HG03558 (cell line): Measurements from ENCODE around the gene COL4A6.
"Not testable (repeated sequence)": the region's sequence is repeated elsewhere in the genome, so short reads cannot be mapped to it uniquely, and the experiment has no call there.

Experiments
- ATAC-seq: cut with Tn5 transposase; IDR thresholded peaks from one replicate; pipeline ENCODE4 v1.9.1; 2021; ENCODE audit warnings: moderate number of reproducible peaks; ENCODE audit not compliant: unreplicated experiment; ENCODE audit errors: extremely low read depth

COL4A6 gene

DNA sequence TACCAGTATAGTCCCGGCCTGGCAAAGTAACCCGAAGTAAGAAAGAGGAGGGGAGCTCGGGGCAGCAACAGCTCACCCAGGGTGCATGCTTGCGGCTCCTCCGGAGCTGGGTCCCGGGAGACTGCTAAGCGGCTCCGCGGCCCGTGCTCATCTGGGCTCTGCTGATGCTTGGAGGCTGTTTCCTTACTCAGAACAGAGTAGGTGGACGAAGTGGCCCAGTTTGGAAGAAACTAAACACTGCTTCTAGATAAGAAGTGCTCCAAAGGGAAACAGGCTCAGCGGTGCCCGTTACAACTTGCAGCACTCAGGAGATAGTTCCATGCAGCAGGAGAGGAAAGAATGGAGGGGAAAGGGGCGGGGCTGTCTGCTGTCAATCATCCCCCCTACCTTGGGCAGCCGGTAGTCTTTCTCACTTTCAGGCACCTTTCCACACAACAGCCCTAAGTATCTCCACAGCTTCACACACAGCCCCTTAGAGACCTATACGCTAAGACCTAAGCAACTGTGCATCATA is at the start of gene COL4A6:
Gene COL4A6, minus strand, starts transcription at position 313 of the 514 bp plus-strand sequence. Its CDS starts 226 bp downstream, at position 87.
- ATAC-seq = no peak

DNA sequence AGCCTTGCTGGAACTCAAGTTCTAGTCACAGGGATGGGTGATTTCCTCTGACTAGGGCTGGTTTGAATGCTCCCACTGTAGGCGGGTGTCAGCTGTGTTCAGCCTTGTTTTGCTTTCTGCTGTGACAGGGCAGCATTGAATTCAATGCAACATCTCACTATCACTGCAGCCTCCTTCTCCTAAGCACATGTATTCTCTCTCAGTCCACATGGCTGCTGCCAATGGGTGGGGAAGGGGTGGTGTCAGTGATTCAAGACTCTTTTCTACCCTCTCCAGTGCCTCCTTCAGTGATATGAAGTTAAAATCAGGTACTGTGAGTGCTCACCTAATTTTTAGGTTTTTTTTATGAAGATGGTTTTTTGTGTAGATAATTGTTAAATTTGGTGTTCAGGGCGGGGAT is 47.7 kb upstream of the COL4A6 start:
- no peak for ATAC-seq

DNA sequence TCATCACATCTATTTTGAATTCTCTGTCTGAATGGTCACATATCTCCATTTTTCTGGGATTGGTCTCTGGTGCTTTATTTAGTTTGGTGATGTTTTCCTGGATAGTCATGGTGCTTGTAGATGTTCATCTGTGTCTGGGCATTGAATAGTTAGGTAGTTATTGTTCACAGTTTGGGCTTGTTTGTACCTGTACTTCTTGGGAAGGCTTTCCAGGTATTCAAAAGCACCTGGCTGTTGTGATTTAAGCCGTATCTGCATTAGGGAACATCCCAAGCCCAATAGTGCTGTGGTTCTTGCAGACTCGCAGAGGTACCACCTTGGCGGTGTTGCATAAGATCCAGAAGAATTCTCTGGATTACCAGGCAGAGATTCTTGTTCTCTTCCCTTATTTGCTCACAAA is 46.0 kb upstream of the COL4A6 start:
- no peak for ATAC-seq

DNA sequence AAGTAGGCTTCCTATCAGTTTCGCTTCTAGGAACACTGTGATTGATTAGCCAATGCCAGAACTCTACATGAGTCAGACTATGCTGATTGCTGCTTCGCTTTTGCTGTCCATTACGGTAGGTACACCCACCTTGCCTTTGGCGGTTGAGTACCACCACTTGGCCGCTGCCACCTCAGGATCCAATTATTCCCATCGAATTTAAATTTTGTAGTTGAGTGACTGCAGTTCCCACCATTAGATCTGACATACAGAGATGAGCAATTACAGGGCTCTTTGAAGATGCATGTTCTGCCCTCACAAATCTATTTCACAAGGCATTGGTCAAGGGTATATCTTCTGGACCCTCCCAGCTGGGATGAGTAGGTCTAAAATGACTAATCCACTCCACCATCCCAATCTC is 43.3 kb upstream of the COL4A6 start:
- ATAC-seq = not testable (repeated sequence)

DNA sequence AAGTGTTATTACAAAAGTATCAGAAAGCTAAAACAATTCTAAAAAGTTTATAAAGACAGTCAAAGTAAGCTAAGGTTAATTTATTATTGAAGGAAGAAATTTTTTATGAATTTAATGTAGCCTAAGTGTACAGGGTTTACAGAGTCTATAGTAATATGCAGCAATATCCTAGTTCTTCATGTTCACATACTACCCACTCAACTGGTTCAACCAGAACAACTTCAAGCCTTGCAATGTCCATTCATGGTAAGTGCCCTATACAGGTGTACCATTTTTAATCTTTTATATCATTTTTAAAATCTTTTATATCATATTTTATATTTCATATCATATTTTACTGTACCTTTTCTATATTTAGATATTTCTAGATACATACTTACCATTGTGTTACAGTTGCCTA is 35.8 kb upstream of the COL4A6 start:
- no peak for ATAC-seq

DNA sequence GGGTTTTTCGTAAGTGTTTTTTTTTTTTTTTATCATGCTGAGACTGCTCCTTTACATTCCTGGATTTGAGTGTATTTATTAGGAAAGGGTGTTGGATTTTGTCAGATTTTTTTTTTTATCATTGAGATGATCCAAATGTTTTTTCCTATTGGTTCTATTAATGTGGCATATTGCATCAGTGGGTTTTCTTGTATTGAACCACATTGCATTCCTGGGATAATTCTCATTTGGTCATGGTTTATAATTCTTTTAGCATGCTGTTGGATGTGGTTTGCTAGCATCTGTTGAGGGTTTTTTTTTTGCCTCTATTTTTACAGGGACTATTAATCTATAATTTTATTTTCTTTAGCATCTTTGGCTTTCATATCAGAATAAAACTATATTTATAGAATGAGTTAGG is 30.3 kb upstream of the COL4A6 start:
- no peak for ATAC-seq

DNA sequence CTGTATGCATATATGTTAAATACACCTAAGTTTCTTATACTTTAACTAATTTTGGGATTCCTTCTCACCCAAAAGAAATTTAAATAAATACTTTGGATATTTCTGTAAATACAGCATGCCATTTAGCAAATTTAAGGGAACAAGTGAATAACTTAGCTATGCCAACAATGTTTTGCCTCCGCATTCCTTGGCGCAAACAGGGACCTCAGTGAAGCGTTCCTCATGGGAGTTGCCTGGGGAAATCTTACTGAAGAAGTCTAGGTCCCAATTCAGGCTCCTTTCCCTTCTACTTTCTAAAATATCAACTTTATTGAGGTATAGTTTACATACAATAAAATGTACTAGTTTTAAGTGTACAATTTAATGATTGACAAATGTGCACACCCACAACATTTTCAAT is 26.4 kb upstream of the COL4A6 start:
- ATAC-seq = no peak

DNA sequence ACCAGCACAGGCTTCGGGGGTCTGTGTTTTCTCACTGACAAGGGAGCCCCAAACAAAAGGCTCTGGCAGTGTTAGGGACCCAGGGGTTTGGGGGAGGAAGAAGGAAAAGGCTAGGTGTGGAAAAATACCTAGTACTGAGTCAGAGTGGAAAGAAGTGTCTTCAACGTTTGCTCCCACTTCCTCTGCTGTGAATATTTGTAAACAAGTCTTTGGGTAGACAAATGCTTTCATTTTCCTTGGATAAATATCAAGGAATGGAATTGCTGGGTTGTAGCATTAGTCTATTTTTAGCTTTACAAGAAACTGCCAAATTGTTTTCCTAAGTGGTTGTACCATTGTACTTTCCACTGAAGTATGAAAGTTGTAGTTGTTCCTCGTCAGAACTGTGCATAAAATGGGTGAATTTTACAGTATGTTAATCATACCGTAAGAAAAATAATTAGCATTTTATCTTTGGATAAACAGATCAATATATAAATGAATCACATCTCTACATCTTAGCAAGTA is 18.8 kb upstream of the COL4A6 start:
- ATAC-seq = no peak

DNA sequence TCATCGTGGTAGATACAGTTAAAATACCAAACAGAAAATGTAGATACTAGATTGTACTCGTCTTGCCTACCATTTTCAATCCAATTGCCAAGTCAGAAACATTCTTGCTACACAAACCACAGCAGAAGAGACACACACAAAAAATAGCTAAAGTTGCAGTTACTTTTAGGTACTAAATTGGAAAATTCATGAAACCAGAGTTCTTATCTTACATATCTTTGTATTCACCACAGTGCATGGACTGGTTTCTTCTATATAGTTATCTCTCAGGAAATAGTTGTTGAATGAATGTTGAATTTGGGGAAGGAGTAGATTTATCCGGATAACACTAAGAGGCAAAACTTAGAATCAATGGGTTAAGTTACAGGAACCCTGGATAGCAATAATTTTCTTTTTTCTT is 15.6 kb upstream of the COL4A6 start:
- no peak for ATAC-seq

DNA sequence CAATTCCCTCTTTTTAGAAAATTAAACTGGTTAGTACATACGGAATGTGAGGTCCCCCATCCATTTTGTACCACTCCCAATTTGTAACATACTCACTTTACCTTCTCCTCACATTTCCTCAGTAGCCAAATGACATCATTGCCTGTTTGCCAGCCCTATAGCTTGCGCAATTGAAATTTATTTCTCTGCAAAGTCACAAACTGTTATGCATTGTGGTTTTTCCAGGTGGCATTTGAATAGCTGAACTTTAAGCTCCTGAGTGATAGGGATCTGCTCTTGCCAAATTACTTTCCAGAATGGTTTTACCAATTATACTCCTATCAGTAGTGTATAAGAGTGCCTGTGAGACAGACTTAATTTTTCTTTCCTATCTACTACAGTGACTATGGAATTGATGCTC is 9.1 kb upstream of the COL4A6 start:
- ATAC-seq = no peak

DNA sequence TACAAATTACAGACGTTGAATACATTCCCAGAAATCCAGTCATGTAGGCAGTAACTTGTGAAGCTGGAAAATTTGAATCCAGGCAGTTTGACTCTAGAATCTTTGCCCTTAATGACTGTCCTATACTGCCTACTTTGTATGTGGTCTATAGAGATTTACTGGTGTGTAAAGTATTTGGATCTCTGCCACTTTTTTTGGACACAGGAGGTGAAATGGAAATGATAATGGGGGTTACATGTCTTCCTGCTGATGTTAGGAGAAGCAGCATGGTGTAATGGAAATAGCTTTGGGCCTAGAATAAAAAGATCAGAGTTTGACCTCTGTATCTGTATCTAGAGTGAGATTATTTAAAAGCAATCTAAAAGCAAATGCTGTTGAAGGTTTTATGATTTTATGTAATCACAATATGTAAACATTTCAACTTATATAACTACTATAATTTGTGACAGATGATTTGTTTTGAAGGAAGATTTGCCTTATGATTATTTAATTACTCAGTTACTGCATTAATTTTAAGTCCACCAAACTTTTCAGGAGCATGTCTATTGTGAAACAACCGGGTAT is 4.8 kb upstream of the COL4A6 start:
- ATAC-seq = no peak

DNA sequence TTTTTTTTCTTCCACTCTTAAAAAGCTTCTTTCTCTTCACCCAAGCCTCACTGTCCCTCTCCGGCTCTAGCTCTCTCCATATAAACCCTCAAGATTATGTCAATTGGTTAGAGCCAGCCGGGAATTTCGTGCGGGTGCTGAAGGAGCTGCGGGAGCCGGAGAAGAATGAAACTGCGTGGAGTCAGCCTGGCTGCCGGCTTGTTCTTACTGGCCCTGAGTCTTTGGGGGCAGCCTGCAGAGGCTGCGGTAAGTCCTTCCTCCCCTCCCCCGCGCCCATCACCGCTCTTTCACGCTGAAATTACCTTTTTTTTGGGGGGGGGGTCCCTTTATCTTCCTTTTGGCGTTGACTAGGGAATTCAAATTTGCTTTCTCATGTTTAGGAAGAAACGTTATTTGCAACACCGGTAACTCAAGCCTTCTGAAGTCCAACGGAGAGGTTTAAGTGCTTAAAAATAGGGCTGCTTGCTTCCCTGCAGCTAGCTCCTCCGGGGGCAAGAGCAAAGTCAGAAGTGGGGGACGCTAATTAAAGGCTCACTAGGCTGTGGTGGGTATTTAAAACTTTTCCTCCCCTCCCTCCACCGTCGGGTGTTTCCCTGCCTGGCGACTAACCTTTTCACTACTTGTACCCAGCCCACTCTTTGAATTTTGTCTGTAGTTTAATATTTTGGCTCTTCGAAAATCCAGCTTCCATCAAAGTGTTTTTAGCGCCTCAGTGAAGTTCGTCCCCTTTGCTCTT is 1.9 kb upstream of the COL4A6 start:
- no peak for ATAC-seq

DNA sequence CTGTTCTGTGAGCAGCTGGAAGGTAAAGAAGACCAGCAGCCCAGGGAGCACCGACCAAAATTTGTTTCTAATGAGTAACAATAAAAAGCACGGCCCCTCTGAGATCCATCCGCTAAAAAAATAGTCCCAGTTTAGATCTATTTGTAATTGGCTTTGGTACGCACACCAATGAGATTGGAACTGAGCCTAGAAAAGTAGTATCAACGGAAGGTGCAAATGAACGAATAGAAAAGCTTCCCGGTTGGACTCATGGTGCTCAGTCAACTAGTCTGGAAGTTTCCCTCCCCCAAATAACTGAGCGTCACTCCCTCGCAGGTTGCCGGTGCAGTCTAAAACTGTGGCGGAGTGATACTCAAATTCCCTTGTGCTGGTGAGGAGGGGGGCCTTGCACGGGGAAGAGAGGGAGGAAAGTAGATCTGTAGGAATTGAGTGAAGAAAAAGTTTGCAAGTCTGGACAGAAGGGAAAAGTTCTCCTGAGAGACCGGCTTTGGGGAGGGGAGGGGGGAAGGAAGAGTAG is 1.3 kb upstream of the COL4A6 start, which contains the start of gene COL4A5:
Gene COL4A5, plus strand, starts transcription at position 413 of the 517 bp plus-strand sequence. CDS start 288 bp downstream, outside the sequence.
- no peak for ATAC-seq

DNA sequence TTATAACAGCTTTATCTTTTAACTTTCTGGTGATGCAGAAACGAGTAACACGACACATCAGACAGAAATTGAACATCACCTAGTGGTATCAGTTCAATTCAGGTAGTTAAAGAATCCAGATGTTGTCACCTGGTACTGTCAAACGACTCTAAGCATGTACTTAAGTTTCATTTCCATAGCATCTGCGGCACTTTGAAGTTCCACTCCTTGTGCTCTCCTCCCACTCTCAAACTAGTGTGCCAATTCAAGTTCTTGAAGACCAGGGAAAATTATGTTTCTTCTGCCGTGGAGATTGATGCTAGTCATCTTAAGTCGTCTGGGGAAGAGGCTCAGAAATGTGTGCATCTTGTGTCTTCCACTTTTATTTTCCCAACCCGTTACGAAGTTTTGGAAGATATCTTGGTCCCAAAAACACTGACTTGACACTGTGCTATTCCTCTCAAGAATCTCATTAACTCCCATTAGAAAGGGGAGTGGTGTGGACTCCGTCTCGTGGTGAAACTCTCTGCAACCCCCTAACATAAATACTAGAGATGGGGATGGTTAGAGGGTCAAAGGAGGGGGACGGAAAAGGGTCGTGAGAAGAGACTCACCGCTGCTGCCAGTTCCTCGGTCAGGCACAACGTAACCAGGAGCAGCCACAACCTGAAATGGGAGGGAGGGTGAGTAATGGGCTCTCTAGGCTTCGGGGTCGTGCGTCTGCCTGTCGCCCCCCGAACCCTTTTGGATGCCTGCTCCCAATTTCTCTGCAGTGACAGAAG is 693 bp downstream of the COL4A6 start:
- ATAC-seq = no peak

DNA sequence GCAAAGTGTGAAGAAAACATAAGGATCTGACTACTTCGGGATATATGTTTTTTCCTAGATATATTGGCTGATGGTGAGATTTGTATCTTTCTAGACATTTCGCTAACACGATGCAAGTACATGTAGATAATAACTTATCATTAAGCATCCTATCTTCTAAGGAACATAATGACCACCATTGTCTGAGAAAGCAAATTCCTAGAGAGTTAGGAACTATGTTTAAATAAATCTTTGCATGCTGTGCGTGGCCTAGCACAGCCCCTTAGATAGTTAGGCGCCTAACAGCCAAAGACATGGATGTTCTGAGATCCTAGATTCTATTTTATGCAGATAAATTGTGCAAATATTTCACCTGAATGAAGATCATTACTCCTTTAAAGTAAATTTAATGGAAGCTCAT is 3.0 kb downstream of the COL4A6 start:
- no peak for ATAC-seq

DNA sequence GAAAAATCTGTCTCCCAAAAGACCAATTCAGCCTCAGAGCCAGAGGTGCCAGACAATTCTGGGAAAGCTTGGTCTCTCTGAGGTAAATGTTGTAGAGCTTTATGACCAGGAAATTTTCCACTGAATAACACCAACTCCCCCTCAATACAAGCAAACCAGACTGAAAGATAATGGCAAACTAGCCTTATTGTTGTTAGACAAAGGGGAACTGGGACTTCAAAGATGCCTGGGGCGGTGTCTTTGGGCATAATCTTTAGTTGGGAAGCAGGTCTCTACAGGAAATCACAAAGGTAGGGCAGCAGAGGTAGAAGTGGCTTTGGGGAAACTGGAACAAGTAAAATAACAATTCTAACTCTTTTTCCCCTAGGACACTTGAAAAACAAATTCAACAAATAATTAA is 12.0 kb downstream of the COL4A6 start:
- ATAC-seq = no peak

DNA sequence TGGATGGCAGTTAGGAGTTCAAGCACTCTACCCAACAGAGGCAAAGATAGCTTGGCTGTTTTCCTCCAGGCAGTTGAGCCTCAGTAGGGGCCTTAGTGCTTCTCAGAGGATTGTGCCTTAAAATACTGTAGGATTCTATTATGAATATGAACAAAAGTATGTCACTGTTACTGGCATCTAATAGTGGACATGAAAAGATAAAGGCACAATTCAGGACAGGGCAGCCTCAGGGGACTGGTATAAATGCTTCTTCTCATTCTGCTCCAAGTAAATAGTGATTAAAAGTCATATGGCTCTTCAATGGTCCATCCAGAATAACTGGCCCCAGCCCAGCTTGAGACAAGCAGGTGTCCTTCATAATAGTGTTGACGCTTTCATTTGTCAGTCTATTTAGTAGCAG is 17.7 kb downstream of the COL4A6 start:
- no peak for ATAC-seq

DNA sequence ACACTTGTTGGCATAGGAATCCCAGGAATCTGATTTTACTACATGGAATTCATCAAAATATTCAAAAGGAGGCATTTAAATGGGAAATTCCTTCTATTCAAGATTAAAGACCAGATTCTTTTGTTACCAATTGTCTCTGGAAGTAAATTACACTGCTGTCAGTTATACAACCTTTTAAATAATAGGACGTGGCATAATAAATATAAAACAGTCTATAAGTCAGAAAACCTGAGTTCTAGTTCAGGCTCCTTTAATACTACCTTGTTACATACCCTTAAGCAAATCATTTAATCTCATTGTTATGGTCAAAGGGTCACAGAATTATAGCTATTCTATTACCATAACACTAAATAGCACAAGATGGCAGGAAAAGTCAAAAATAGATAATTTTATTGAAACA is 18.8 kb downstream of the COL4A6 start:
- ATAC-seq = no peak

DNA sequence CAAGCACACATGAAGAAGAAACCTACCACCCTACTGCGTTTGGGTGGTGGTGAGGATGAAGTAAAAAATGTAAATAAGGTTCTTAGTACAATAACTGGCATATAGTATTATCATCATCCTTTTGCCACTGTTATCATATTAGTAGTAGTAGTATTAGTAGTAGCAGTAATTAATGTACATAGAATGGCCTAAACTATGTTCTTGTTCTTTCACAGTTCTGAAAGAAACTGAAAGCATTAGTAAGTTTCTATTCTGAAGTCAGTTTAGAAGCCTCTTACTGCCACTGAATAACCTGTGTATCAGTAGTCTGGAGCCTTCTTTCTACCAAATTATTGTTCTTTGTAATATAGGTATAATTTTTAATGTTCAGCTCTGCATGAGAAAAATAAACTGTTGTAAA is 21.0 kb downstream of the COL4A6 start:
- no peak for ATAC-seq

DNA sequence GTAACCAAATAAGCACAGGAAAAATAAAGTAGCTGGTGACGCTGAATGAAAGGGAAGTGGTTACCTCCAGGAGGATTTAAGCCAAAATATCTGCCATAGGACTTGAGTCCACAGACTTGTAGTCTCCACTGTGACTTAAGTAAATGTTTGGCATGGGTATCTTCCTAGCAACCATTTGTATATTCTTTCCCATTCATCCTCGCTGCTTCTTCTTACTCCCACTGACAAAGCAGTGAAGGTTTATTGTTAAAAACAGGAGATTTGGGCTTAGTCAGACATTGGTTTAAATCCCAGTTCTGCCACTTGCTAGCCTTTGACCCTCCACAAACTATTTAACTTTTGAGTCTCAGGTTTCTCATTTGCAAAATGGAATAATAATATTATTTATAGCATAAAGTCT is 22.3 kb downstream of the COL4A6 start:
- ATAC-seq = no peak

DNA sequence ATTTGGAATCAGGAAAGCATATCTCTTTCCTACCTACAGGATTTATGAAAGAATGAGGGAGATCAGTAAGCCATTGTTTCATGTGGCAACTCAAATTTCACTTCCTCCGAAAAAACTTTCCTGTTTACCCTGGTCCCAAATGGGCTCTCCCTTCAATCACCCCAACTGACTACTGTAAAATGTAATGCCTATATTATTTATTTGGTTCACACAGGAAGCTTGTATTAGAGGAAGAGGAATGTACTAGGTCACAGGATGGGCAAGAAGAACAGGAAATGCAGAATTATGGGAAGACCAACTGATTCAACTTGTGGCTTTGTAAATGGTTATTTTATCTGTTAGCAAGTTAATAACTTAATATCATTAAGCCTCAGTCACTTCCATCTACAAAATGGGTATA is 23.1 kb downstream of the COL4A6 start:
- ATAC-seq = no peak
